Central memory CD4-positive, alpha-beta T cell (primary cell): ENCODE measurements around the gene PGS1.

Source experiments
- DNase-seq: peaks from one replicate; pipeline ENCODE4 v3.0.0; 2022

The PGS1 gene

GRCh38 chr17:78428836-78429617 lies 50.6 kb downstream of the PGS1 start:
- no peak for DNase-seq

GRCh38 chr17:78429618-78429995 lies 51.2 kb downstream of the PGS1 start:
- no peak for DNase-seq

DNA sequence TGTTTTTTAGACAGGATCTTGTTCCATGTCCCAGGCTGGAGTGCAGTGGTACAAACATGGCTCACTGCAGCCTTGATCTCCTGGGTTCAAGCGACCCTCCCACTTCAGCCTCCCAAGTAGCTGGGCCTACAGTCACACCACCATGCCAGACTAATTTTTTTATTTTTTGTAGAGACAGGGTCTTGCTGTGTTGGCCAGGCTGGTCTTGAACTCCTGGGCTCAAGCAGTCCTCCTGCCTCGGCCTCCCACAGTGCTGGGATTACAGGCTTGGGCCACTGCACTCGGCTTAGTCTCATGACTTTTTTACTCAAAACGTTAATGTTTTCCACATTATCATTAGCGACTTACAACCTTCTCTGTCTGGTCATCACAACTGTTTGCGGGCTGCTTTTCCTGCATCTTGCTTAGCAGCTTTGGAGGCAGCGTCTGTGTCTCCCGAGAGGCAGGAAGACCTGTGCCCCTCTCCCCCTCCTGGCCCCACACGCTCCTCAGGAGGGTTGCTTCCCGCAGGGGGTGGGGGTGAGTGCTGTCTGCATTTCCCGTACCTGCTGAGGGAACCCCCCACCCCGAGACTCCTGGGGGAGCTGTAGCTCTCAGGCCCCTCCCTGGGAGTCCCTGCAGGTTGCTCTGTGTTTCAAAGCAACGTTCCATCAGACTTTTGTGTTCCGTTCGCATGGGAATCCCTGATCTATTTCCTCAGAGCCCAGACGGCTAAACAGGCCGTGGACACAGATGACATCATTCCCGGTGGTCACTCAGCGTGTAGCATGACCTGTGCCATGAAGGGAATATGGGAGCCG lies 52.6 kb downstream of the PGS1 start:
- no peak for DNase-seq

GRCh38 chr17:78431692-78431958 lies 53.2 kb downstream of the PGS1 start:
- DNase-seq, result no peak

- DNase-seq, result no peak
These were observed 54.0 kb downstream of the PGS1 start for GRCh38 chr17:78432226-78433012.

GRCh38 chr17:78433013-78433727 lies 54.7 kb downstream of the PGS1 start:
- no peak for DNase-seq

- DNase-seq, result no peak
These were observed 55.4 kb downstream of the PGS1 start for GRCh38 chr17:78433780-78434335.

GRCh38 chr17:78434455-78435329 lies 56.2 kb downstream of the PGS1 start:
- DNase-seq, result no peak

DNA sequence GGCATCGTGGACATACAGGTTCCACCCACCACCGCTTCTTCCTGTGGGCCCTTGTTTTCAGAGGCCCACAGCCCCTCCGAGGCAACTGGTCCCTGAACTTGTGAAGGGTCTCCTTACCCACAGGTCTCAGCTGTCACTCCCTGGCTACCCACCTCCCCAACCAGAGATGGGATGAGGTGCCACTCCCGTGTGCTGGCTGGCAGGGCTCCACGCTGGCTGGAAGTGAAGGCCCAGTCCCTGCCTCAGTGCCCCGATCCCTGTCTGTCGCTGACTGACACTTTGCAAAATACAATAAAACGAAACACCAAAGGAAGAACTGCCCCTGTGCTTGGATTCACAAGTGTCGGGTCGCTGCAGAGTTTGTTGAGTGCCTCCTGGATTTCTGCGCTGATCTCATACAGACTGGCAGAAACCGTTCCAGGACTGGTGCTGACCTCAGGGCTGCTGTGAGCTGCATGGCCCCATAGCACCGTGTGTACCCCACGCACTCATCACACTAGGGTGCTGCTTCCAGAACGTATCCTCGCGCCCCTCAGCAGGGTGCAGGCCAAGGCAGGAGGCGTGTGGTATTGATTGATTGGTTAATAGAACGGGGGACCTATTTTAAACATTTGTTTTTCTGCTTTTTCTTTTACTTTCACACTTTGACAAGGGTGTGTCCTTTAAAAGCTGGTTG lies 57.0 kb downstream of the PGS1 start:
- DNase-seq, result no peak

- no peak for DNase-seq
These were observed 59.2 kb downstream of the PGS1 start for GRCh38 chr17:78437508-78438169.

DNA sequence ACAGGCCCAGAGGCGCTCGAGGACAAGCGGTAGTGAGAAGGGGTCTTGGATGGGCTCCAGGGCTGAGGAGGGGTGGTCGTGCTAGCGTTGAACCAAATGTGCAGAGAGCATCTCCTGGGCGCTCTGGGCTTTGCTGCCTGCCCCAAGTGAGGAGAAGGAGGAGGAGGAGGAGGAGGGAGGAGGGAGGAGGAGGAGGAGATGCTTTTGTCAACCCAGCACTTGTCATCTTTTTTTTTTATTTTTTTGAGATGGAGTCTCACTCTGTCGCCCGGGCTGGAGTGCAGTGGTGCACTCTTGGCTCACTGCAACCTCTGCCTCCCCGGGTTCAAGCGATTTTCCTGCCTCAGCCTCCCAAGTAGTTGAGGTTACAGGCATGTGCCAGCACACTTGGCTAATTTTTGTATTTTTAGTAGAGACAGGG lies 59.8 kb downstream of the PGS1 start:
- DNase-seq, result no peak

DNA sequence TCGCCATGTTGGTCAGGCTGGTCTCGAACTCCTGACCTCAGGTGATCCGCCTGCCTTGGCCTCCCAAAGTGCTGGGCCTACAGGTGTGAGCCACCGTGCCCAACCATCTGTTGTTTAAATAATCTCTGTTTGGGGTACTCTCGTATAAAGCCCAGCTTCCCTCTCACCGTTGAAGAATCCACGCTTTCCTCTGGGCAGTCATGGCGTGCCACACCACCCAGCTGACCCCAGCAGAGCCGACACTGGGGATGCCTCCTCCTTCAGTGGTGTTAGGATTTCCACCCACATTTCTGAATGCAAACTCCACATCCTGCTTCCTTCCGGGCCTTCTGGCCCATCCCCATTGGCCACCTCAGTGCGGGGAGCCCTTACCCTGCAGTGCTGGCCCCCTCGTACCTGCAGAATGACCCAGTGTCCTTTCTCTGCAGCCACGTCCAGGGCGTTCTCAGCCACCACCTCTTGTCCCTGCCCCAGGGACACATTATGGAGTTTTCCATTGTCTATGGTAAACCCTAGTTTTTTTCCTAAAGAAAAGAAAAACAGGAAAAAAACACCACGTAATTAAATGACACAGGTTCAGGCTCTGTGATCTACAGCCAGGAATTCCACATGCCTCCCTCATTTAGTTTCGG lies 60.4 kb downstream of the PGS1 start:
- DNase-seq, result no peak

- no peak for DNase-seq
These were observed 63.0 kb downstream of the PGS1 start for GRCh38 chr17:78441271-78441971.

- DNase-seq, result no peak
These were observed 64.3 kb downstream of the PGS1 start for GRCh38 chr17:78442648-78443218.

DNA sequence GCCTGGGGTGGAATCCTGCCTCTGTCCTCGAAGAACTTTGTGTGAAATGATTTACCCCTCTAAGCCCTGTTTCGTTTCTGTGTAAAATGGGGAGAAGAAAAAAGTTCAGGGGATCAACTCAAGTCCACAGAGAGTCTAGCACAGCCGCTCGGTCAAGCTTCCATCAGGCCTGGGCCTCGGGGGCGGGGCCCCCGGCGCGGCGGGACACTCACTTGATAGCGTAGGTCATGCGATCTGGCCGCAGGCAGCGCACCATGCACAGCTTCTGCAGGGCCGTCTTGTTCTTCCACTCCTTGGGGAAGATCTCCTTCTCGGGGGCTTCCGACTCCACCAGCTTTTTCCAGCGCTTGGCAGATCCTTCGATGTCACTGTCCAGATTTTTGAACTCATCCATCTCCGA lies 65.9 kb downstream of the PGS1 start:
- DNase-seq, result no peak

DNA sequence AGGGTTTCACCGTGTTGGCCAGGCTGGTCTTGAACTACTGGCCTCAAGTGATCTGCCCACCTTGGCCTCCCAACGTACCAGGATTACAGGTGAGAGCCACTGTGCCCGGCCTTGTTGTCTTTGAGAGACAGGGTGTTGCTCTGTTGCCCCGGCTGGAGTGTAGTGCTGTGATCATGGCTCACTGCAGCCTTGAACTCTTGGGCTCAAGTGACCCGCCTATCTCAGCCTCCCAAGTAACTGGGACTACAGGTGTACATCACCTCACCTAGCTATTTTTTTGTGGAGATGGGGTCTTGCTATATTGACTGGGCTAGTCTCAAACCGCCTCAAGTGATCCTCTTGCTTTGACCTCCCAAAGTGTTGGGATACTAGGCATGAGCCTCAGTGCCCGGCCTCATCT lies 68.4 kb downstream of the PGS1 start:
- DNase-seq, result no peak

DNA sequence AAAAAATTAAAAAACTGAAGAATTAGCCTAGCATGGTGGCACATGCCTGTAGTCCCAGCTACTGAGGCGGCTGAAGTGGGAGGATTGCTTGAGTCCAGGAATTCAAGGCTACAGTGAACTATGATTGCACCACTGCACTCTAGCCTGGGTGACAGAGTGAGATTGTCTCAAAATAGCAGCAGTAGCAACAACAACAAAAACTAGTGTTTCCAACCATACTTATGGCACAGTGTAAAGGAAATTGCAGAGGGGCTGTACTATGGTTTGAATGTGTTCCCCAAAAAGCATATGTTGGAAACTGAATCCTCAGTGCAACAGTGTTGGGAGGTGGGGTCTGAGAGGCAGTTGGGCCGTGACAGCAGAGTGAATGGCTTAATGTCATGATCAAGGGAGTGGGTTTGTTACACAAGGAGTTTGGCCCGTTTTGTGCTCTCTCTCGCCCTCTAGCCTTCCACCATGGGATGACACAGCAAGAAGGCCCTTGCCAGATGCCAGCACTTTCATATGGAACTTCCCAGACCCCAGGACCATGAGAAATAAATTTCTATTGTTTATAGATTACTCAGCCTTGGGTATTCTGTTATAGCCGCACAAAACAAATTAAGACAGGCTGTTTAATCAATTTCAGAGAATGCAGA lies 70.0 kb downstream of the PGS1 start:
- no peak for DNase-seq

DNA sequence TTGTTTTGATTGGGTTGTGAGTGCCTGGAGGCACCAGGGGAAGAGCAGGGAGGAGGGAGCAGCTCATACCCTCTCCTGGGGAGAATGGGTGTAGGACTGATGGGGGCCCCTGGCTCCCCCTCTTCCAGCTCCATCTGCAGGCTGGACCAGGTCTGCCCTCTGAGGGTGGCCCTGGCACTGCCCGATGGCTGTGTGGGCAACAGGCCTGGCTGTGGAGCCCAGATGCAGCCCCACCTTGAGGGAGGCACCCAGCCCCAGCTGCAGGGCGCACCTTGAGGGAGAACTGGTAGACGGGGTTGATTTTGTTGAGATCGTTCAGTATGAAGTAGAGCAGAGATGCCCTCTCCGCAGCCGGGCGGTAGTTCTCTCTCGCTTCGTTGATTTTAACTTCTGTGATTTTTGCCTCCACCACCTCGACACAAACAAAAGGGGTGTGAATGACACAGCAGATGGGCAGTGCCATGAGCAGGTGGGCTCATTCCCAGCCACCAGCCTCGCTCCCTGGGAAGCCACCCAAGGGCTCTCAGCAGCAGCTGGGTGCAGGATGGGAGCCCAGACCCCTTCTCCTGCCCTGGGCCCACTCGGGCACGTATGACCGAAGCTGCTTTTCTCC lies 71.6 kb downstream of the PGS1 start:
- no peak for DNase-seq
